ENCODE results near the gene RASSF7. TPM values are rescaled to one million over a fixed set of nuclear protein-coding genes. Genes with fewer than 3 reads are reported as not detected.

The RASSF7 gene
- polyA plus RNA-seq, 1 of the 3 experiments (the other 2 are of a cell fraction), result 19.8 TPM

DNA sequence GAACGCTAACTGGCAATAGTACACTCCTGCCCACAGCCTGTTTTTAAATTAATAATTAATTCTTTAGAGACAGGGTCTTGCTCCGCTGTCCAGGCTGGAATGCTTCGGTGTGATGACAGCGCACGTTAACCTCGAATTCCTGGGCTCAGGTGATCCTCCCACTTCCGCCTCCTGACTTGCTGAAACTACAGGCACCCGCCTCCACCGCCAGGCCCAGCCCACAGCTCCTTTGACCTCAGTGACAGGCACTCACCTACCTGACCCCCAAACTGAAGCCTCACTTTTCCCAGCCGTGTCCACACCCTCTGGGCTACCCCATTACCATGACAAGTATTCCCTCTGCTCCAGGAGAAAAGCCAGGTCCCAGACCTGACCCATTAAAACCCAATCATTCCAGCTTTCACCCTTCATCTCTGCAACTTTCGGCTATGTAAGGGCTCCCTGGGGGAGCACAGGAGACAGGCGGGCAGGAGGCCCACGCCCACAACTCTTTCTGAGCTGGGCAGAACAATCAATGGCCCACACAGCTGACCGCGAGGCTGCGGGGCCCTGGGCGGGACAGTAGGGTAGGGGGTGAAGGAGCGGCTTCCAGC lies 962 bp upstream of the RASSF7 start:
- Histone ChIP-seq H3K4me3 (ENCODE audit: low read depth in 2 of 2, low read length in 1 of 2) (peak overlapping the region; percentile 58 to 63), H3K9me3 (no peaks in the 10 kb centered on the region), H3K79me2 (ENCODE audit: insufficient read depth) (no peaks in the 10 kb centered on the region; the same call in 1 of the 2 replicates), H4K20me1 (ENCODE audit: insufficient read depth) (no peaks in the 10 kb centered on the region), H2AFZ (ENCODE audit: low read depth) (0 out of 2 replicates have a peak overlapping the region, but pooled peaks have one; percentile 74), H3K4me2 (peak overlapping the region; percentile 84), H3K9ac (peak overlapping the region; percentile 55; the same call in 1 of the 2 replicates), H3K4me1 (ENCODE audit: control insufficient read depth in 1 of 2, insufficient read depth in 2 of 2, low read depth in 1 of 2, low read length in 1 of 2) (peaks cover 4 to 22% of the 10 kb centered on the region in 2 experiments; a peak in 2 of 4 replicates), H3K36me3 (replicated peaks in 1 of 2; ENCODE audit: control insufficient read depth in 1 of 2, insufficient read depth in 2 of 2, low read length in 1 of 2) (no peaks in the 10 kb centered on the region), H3F3A (replicated peaks; ENCODE audit: insufficient read depth) (no peaks in the 10 kb centered on the region), H3K27ac (ENCODE audit: low read depth in 2 of 2, low read length in 1 of 2) (peak overlapping the region in 1 of 2 experiments; percentile 82; a peak in 1 of 4 replicates), H3K9me2 (no peaks in the 10 kb centered on the region), H3K27me3 (ENCODE audit: insufficient read depth) (peaks cover 11% of the 10 kb centered on the region)
- no peak for TF ChIP-seq GABPA (IDR thresholded peaks at IDR 0.05; ENCODE audit: low read depth)
- no peak for TF ChIP-seq TAF1 (IDR thresholded peaks at IDR 0.05; ENCODE audit: borderline replicate concordance, low read depth, low read length)
- no peak for TF ChIP-seq ELF1 (IDR thresholded peaks at IDR 0.05)
- TF ChIP-seq JUND (IDR thresholded peaks at IDR 0.05), result no peak
- WGBS (ENCODE audit: low lambda C conversion rate), result 93% methylated on average over 16 of the region's 18 CpGs
- DNase-seq, result no peak
- CTCF ChIA-PET, result interaction anchor here (0.8 to 1.5 kb wide), 3 partner anchors 41 to 164 kb away, joined by 3 to 7 read pairs (median 3); no protein-coding TSS in a partner anchor
- POLR2A ChIA-PET, result interaction anchor here (0.7 to 1.5 kb wide), 2 partner anchors 16 to 54 kb away, joined by 3 read pairs; no protein-coding TSS in a partner anchor

DNA sequence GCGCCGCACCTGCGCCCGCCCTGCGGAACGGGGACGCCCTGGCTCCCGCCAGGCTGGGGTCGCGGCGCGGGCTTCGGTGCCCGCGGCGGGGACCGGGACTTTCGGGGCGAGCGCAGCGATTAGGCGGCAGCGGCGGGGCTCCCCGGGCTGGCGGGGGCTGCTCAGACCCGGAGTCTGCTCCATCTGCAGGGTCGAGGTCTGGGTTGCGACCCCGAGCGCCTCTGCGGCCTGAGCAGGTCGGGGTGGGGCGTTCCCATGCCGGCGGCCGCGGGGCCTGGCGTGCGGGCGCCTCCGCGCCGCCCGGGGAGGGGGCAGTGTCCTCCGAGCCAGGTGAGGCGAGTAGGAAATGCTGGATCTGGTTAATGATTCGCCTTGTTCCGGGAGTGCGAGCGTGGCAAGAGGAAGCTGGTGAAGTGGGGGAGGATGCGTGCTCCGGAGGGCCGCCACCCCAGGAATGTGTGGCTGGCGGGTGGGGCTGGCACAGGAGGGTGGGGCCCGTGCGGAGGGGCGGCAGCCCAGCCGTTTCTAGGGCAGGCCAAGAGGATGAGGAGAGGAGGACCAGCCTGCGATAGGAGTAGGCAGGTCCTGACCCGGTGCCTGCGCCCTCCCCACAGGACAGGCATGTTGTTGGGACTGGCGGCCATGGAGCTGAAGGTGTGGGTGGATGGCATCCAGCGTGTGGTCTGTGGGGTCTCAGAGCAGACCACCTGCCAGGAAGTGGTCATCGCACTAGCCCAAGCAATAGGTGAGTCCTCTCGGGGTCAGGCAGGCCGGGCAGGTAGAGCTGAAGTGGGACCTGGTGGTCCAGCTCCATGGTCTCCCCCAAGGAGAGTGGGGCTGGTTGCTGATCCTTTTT lies 606 bp downstream of the RASSF7 start:
- Histone ChIP-seq H3F3A (replicated peaks; ENCODE audit: insufficient read depth) (peaks cover 6% of the 10 kb centered on the region), H3K9me3 (no peaks in the 10 kb centered on the region), H2AFZ (ENCODE audit: low read depth) (peak overlapping the region; percentile 51; the same call in 1 of the 2 replicates), H3K36me3 (replicated peaks in 1 of 2; ENCODE audit: control insufficient read depth in 1 of 2, insufficient read depth in 2 of 2, low read length in 1 of 2) (no peaks in the 10 kb centered on the region), H3K4me1 (ENCODE audit: control insufficient read depth in 1 of 2, insufficient read depth in 2 of 2, low read depth in 1 of 2, low read length in 1 of 2) (peaks cover 4 to 26% of the 10 kb centered on the region in 2 experiments; a peak in 2 of 4 replicates), H3K4me3 (ENCODE audit: low read depth in 2 of 2, low read length in 1 of 2) (peak overlapping the region; percentile 82 to 86), H3K4me2 (peak overlapping the region; percentile 95), H3K9me2 (no peaks in the 10 kb centered on the region), H3K9ac (peak overlapping the region; percentile 66), H4K20me1 (ENCODE audit: insufficient read depth) (no peaks in the 10 kb centered on the region), H3K27ac (ENCODE audit: low read depth in 2 of 2, low read length in 1 of 2) (peak overlapping the region in 1 of 2 experiments; percentile 14; a peak in 1 of 4 replicates), H3K79me2 (ENCODE audit: insufficient read depth) (no peaks in the 10 kb centered on the region; the same call in 1 of the 2 replicates), H3K27me3 (ENCODE audit: insufficient read depth) (peaks cover 8% of the 10 kb centered on the region)
- CTCF ChIA-PET, result interaction anchor here (0.8 to 1.5 kb wide), 2 partner anchors 17 to 158 kb away, joined by 3 read pairs; no protein-coding TSS in a partner anchor
- no peak for DNase-seq
- 16% methylated on average over 16 of the region's 67 CpGs for WGBS (ENCODE audit: low lambda C conversion rate)
- POLR2A ChIA-PET, result interaction anchor here (0.7 to 1.3 kb wide), 3 partner anchors 14 to 235 kb away, joined by 3 read pairs; no protein-coding TSS in a partner anchor
- TF ChIP-seq GATA2 (CRISPR knock-in tag; IDR thresholded peaks at IDR 0.05) (no peak), NFIC (IDR thresholded peaks at IDR 0.05; ENCODE audit: borderline replicate concordance) (no peak), SIN3A (IDR thresholded peaks at IDR 0.05; ENCODE audit: borderline replicate concordance, low read depth, low read length) (no peak), NRF1 (IDR thresholded peaks at IDR 0.05; ENCODE audit: low read depth, low read length) (no peak), TEAD4 (IDR thresholded peaks at IDR 0.05; ENCODE audit: borderline replicate concordance, insufficient read depth) (no peak), ELF1 (IDR thresholded peaks at IDR 0.05) (no peak), FOXJ3 (CRISPR knock-in tag; IDR thresholded peaks at IDR 0.05) (no peak), RXRA (IDR thresholded peaks at IDR 0.05; ENCODE audit: borderline replicate concordance, low read depth) (no peak)
- TF ChIP-seq, protein P1, sequence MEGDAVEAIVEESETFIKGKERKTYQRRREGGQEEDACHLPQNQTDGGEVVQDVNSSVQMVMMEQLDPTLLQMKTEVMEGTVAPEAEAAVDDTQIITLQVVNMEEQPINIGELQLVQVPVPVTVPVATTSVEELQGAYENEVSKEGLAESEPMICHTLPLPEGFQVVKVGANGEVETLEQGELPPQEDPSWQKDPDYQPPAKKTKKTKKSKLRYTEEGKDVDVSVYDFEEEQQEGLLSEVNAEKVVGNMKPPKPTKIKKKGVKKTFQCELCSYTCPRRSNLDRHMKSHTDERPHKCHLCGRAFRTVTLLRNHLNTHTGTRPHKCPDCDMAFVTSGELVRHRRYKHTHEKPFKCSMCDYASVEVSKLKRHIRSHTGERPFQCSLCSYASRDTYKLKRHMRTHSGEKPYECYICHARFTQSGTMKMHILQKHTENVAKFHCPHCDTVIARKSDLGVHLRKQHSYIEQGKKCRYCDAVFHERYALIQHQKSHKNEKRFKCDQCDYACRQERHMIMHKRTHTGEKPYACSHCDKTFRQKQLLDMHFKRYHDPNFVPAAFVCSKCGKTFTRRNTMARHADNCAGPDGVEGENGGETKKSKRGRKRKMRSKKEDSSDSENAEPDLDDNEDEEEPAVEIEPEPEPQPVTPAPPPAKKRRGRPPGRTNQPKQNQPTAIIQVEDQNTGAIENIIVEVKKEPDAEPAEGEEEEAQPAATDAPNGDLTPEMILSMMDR (IDR thresholded peaks at IDR 0.05), result no peak
- TF ChIP-seq, protein P2, sequence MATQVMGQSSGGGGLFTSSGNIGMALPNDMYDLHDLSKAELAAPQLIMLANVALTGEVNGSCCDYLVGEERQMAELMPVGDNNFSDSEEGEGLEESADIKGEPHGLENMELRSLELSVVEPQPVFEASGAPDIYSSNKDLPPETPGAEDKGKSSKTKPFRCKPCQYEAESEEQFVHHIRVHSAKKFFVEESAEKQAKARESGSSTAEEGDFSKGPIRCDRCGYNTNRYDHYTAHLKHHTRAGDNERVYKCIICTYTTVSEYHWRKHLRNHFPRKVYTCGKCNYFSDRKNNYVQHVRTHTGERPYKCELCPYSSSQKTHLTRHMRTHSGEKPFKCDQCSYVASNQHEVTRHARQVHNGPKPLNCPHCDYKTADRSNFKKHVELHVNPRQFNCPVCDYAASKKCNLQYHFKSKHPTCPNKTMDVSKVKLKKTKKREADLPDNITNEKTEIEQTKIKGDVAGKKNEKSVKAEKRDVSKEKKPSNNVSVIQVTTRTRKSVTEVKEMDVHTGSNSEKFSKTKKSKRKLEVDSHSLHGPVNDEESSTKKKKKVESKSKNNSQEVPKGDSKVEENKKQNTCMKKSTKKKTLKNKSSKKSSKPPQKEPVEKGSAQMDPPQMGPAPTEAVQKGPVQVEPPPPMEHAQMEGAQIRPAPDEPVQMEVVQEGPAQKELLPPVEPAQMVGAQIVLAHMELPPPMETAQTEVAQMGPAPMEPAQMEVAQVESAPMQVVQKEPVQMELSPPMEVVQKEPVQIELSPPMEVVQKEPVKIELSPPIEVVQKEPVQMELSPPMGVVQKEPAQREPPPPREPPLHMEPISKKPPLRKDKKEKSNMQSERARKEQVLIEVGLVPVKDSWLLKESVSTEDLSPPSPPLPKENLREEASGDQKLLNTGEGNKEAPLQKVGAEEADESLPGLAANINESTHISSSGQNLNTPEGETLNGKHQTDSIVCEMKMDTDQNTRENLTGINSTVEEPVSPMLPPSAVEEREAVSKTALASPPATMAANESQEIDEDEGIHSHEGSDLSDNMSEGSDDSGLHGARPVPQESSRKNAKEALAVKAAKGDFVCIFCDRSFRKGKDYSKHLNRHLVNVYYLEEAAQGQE (IDR thresholded peaks at IDR 0.05; ENCODE audit: low read depth, low read length), result no peak
- TF ChIP-seq, protein P3, sequence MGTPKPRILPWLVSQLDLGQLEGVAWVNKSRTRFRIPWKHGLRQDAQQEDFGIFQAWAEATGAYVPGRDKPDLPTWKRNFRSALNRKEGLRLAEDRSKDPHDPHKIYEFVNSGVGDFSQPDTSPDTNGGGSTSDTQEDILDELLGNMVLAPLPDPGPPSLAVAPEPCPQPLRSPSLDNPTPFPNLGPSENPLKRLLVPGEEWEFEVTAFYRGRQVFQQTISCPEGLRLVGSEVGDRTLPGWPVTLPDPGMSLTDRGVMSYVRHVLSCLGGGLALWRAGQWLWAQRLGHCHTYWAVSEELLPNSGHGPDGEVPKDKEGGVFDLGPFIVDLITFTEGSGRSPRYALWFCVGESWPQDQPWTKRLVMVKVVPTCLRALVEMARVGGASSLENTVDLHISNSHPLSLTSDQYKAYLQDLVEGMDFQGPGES (IDR thresholded peaks at IDR 0.05; ENCODE audit: low read depth, low read length), result no peak
- TF ChIP-seq, protein P4, sequence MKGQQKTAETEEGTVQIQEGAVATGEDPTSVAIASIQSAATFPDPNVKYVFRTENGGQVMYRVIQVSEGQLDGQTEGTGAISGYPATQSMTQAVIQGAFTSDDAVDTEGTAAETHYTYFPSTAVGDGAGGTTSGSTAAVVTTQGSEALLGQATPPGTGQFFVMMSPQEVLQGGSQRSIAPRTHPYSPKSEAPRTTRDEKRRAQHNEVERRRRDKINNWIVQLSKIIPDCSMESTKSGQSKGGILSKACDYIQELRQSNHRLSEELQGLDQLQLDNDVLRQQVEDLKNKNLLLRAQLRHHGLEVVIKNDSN (IDR thresholded peaks at IDR 0.05; ENCODE audit: borderline replicate concordance, low read depth), result no peak
